H9 (cell line): ENCODE data around the gene ATP11C. TPM values are rescaled to one million over a fixed set of nuclear protein-coding genes. Genes with fewer than 3 reads are reported as not detected.
A peak's percentile ranks its signal among the peaks of the same experiment; 100 is the strongest.

Experiments
- DNase-seq: peaks from one replicate; pipeline ENCODE4 v3.0.0-alpha.2; 2017
- H2AFZ ChIP-seq: one replicate; pipeline ENCODE4 v1.6.1; 2013; ENCODE audit warnings: mild to moderate bottlenecking, low read length, control low read depth, moderate library complexity
- H2AK5ac ChIP-seq: 2 replicates; pipeline ENCODE4 v1.6.1; 2013; ENCODE audit warnings: low read length, control low read depth, mixed read lengths; ENCODE audit not compliant: insufficient read length
- H2BK120ac ChIP-seq: one replicate; pipeline ENCODE4 v1.6.1; 2013; ENCODE audit warnings: low read depth, mild to moderate bottlenecking, low read length, control low read depth, inconsistent platforms; ENCODE audit not compliant: poor library complexity, severe bottlenecking
- H2BK12ac ChIP-seq: 2 replicates; pipeline ENCODE4 v1.6.1; 2013; ENCODE audit warnings: low read length, control low read depth, mixed read lengths, low read depth; ENCODE audit not compliant: insufficient read length
- H2BK15ac ChIP-seq: 2 replicates; pipeline ENCODE4 v1.6.1; 2013; ENCODE audit warnings: low read depth, low read length, control low read depth
- H2BK20ac ChIP-seq: one replicate; pipeline ENCODE4 v1.6.1; 2013; ENCODE audit warnings: low read depth, mild to moderate bottlenecking, low read length, control low read depth, inconsistent platforms; ENCODE audit not compliant: poor library complexity, severe bottlenecking
- H2BK5ac ChIP-seq: 2 replicates; pipeline ENCODE4 v1.6.1; 2013; ENCODE audit warnings: low read length, control low read depth, mixed read lengths; ENCODE audit not compliant: insufficient read length
- H3K14ac ChIP-seq: 2 replicates; pipeline ENCODE4 v1.6.1; 2013; ENCODE audit warnings: low read length, control low read depth; ENCODE audit not compliant: insufficient read depth
- H3K18ac ChIP-seq: 2 replicates; pipeline ENCODE4 v1.6.1; 2013; ENCODE audit warnings: low read depth, mild to moderate bottlenecking, mixed read lengths, low read length, control low read depth; ENCODE audit not compliant: insufficient read length
- H3K23ac ChIP-seq: 2 replicates; pipeline ENCODE4 v1.6.1; 2013; ENCODE audit warnings: low read length, control low read depth, mixed read lengths, low read depth; ENCODE audit not compliant: insufficient read length
- H3K23me2 ChIP-seq: 2 replicates; pipeline ENCODE4 v1.6.1; 2013; ENCODE audit warnings: low read depth, mild to moderate bottlenecking, mixed read lengths, low read length, control low read depth; ENCODE audit not compliant: insufficient read length, poor library complexity, severe bottlenecking
- H3K27ac ChIP-seq: 2 replicates; pipeline ENCODE4 v1.5.1; 2013; ENCODE audit warnings: low read length, control low read depth, mixed read lengths, low read depth; ENCODE audit not compliant: insufficient read length
- H3K27me3 ChIP-seq: 2 replicates; pipeline ENCODE4 v1.6.1; 2013; ENCODE audit warnings: low read length, control low read depth, inconsistent platforms; ENCODE audit not compliant: insufficient read depth
- H3K4ac ChIP-seq: 2 replicates; pipeline ENCODE4 v1.6.1; 2013; ENCODE audit warnings: low read depth, mild to moderate bottlenecking, control low read depth, inconsistent platforms, low read length, moderate library complexity
- H3K4me1 ChIP-seq: 2 replicates; pipeline ENCODE4 v1.6.1; 2013; ENCODE audit warnings: low read length, control low read depth, inconsistent platforms; ENCODE audit not compliant: insufficient read depth
- H3K4me2 ChIP-seq: 2 replicates; pipeline ENCODE4 v1.6.1; 2013; ENCODE audit warnings: low read length, control low read depth, mixed read lengths; ENCODE audit not compliant: insufficient read length, insufficient read depth
- H3K56ac ChIP-seq: 2 replicates; pipeline ENCODE4 v1.6.1; 2013; ENCODE audit warnings: low read depth, mild to moderate bottlenecking, mixed read lengths, low read length, control low read depth; ENCODE audit not compliant: insufficient read length
- H3K79me1 ChIP-seq: 2 replicates; pipeline ENCODE4 v1.6.1; 2013; ENCODE audit warnings: low read depth, mild to moderate bottlenecking, moderate library complexity, low read length, control low read depth, inconsistent platforms; ENCODE audit not compliant: insufficient read depth, poor library complexity, severe bottlenecking
- H3K79me2 ChIP-seq: 2 replicates; pipeline ENCODE4 v1.6.1; 2013; ENCODE audit warnings: low read length, control low read depth, inconsistent platforms; ENCODE audit not compliant: insufficient read depth
- H3K9ac ChIP-seq: 2 replicates; pipeline ENCODE4 v1.6.1; 2013; ENCODE audit warnings: low read length, control low read depth, mixed read lengths; ENCODE audit not compliant: insufficient read length; ENCODE audit errors: extremely low read depth
- H3K9me3 ChIP-seq: one replicate; pipeline ENCODE4 v1.6.1; 2013; ENCODE audit warnings: low read depth, low read length, inconsistent platforms; ENCODE audit not compliant: control insufficient read depth
- H3T11ph ChIP-seq: one replicate; pipeline ENCODE4 v1.6.1; 2013; ENCODE audit warnings: mild to moderate bottlenecking, low read length, control low read depth, inconsistent platforms
- H4K20me1 ChIP-seq: one replicate; pipeline ENCODE4 v1.6.1; 2013; ENCODE audit not compliant: control insufficient read depth, insufficient read length, insufficient read depth
- H4K5ac ChIP-seq: 2 replicates; pipeline ENCODE4 v1.6.1; 2013; ENCODE audit warnings: low read depth, mild to moderate bottlenecking, mixed read lengths, low read length, control low read depth; ENCODE audit not compliant: insufficient read length
- H4K8ac ChIP-seq: replicated peaks from 2 replicates; pipeline ENCODE4 v1.6.1; 2013; ENCODE audit warnings: low read length, control low read depth, mixed read lengths, low read depth; ENCODE audit not compliant: insufficient read length
- H4K91ac ChIP-seq: 2 replicates; pipeline ENCODE4 v1.6.1; 2013; ENCODE audit warnings: low read depth, mild to moderate bottlenecking, moderate library complexity, mixed read lengths, low read length, control low read depth; ENCODE audit not compliant: insufficient read length
- H3K27ac Mint-ChIP-seq, 3 experiments: 2 replicates in 2 of 3; 3 replicates in 1 of 3; pipeline ENCODE4 v1.8.0; 2020 to 2021; ENCODE audit warnings: mixed read lengths in 3 of 3, mild to moderate bottlenecking in 1 of 3, moderate library complexity in 1 of 3
- H3K27me3 Mint-ChIP-seq: 2 replicates; pipeline ENCODE4 v1.8.0; 2021; ENCODE audit warnings: low read depth, mild to moderate bottlenecking, moderate library complexity, mixed read lengths
- H3K36me3 Mint-ChIP-seq, 3 experiments: 2 replicates in 2 of 3; 3 replicates in 1 of 3; pipeline ENCODE4 v1.8.0; 2020 to 2021; ENCODE audit warnings: low read depth in 3 of 3, mixed read lengths in 3 of 3; ENCODE audit not compliant: insufficient read depth in 1 of 3
- H3K4me1 Mint-ChIP-seq, 2 experiments: 2 replicates each; pipeline ENCODE4 v1.8.0; 2020; ENCODE audit warnings: mixed read lengths in 2 of 2
- H3K4me3 Mint-ChIP-seq, 2 experiments: 2 replicates in 1 of 2; 3 replicates in 1 of 2; pipeline ENCODE4 v1.8.0; 2020 to 2021; ENCODE audit warnings: mild to moderate bottlenecking in 2 of 2, mixed read lengths in 2 of 2, moderate library complexity in 1 of 2
- H3K9me3 Mint-ChIP-seq, 2 experiments: 2 replicates in 1 of 2; 3 replicates in 1 of 2; pipeline ENCODE4 v1.8.0; 2020; ENCODE audit warnings: mild to moderate bottlenecking in 2 of 2, mixed read lengths in 2 of 2, moderate library complexity in 1 of 2
- total RNA-seq: library from RNA; stranded (reverse); gene quantifications from 2 replicates; pipeline ENCODE4 v1.2.1, GENCODE V29; 2021
- TF ChIP-seq, protein P1 (sequence below): fragments of 200-600 bp; sonication (generic); conservative IDR thresholded peaks from 3 replicates; pipeline ENCODE4 v1.8.0; 2021; ENCODE audit warnings: antibody characterized with exemption, mild to moderate bottlenecking

Gene ATP11C
- total RNA-seq, 1 experiment from 2014 or later = 28.4 TPM

- peaks cover 20 to 24% of the 10 kb centered on the region in 2 experiments for H3K4me1 Mint-ChIP-seq
- no peaks in the 10 kb centered on the region for H3K79me1 ChIP-seq
- DNase-seq = no peak
Measured at GRCh38 chrX:139936259-139936658, 3.4 kb upstream of the ATP11C start.

More at GRCh38 chrX:139936259-139936658, 3.4 kb upstream of the ATP11C start:
- Histone ChIP-seq H2BK15ac (no peak overlapping the region), H3K27ac (no peak overlapping the region), H2BK12ac (no peak overlapping the region), H3K4ac (no peak overlapping the region), H2AFZ (no peak overlapping the region), H2AK5ac (no peak overlapping the region), H4K8ac (no peak overlapping the region), H3K4me1 (peaks cover 6% of the 10 kb centered on the region; the same call in 1 of the 2 replicates), H3K18ac (no peak overlapping the region), H4K5ac (no peak overlapping the region), H3K27me3 (no peaks in the 10 kb centered on the region), H3K79me2 (no peaks in the 10 kb centered on the region; the same call in 1 of the 2 replicates), H3T11ph (no peak overlapping the region), H3K56ac (no peak overlapping the region), H2BK20ac (no peak overlapping the region), H4K91ac (no peak overlapping the region), H3K14ac (no peak overlapping the region), H3K9ac (no peak overlapping the region), H3K23ac (no peak overlapping the region), H3K23me2 (peaks cover 7% of the 10 kb centered on the region), H2BK120ac (no peak overlapping the region), H4K20me1 (no peaks in the 10 kb centered on the region), H2BK5ac (no peak overlapping the region), H3K9me3 (no peaks in the 10 kb centered on the region), H3K4me2 (peak overlapping the region; percentile 46)
- TF ChIP-seq, protein P1, sequence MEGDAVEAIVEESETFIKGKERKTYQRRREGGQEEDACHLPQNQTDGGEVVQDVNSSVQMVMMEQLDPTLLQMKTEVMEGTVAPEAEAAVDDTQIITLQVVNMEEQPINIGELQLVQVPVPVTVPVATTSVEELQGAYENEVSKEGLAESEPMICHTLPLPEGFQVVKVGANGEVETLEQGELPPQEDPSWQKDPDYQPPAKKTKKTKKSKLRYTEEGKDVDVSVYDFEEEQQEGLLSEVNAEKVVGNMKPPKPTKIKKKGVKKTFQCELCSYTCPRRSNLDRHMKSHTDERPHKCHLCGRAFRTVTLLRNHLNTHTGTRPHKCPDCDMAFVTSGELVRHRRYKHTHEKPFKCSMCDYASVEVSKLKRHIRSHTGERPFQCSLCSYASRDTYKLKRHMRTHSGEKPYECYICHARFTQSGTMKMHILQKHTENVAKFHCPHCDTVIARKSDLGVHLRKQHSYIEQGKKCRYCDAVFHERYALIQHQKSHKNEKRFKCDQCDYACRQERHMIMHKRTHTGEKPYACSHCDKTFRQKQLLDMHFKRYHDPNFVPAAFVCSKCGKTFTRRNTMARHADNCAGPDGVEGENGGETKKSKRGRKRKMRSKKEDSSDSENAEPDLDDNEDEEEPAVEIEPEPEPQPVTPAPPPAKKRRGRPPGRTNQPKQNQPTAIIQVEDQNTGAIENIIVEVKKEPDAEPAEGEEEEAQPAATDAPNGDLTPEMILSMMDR = peak; percentile 44; the same call in 1 of the 3 replicates
- peak overlapping the region in 1 of 3 experiments; percentile 2; a peak in 1 of 7 replicates for H3K27ac Mint-ChIP-seq
- no peaks in the 10 kb centered on the region for H3K27me3 Mint-ChIP-seq
- peak overlapping the region in 1 of 2 experiments; percentile 22; a peak in 3 of 5 replicates for H3K4me3 Mint-ChIP-seq
- peaks cover 0 to 47% of the 10 kb centered on the region in 2 experiments; a peak in 3 of 5 replicates for H3K9me3 Mint-ChIP-seq
- H3K36me3 Mint-ChIP-seq = no peaks in the 10 kb centered on the region; a peak in 1 of 7 replicates
